Upper lobe of right lung (tissue), 1 donor: ENCODE measurements around the gene WLS. TPM values are rescaled to one million over a fixed set of nuclear protein-coding genes. Genes with fewer than 3 reads are reported as not detected.

Experiments used
- ATAC-seq: fragments of 200-7000 bp; cut with Tn5 transposase; one replicate; pipeline ENCODE4 v1.9.1; 2020; ENCODE audit warnings: mild to moderate bottlenecking, moderate library complexity
- DNase-seq: peaks from one replicate; pipeline ENCODE4 v3.0.0-alpha.2; 2020
- H3K27ac ChIP-seq: fragments of 200-600 bp; one replicate; pipeline ENCODE4 v1.8.0; 2022
- H3K27me3 ChIP-seq: fragments of 200-600 bp; one replicate; pipeline ENCODE4 v1.8.0; 2022; ENCODE audit warnings: mild to moderate bottlenecking
- H3K36me3 ChIP-seq: fragments of 200-600 bp; one replicate; pipeline ENCODE4 v1.8.0; 2022
- H3K4me1 ChIP-seq: fragments of 200-600 bp; one replicate; pipeline ENCODE4 v1.8.0; 2022
- H3K4me3 ChIP-seq: fragments of 200-600 bp; one replicate; pipeline ENCODE4 v1.8.0; 2022; ENCODE audit warnings: mild to moderate bottlenecking
- H3K9me3 ChIP-seq: fragments of 200-600 bp; one replicate; pipeline ENCODE4 v1.8.0; 2022
- intact Hi-C: fragments of 100-400 bp; cut with DNase I; formaldehyde crosslinking; loops from one replicate; pipeline ENCODE4 v1.11.0; 2022
- total RNA-seq: library from RNA; stranded (reverse); fragmentation: NEBNext Ultra II Directional; extraction: Animal tissue kit (Norgen Biotek cat#: 25700); gene quantifications from one replicate; pipeline ENCODE4 v1.2.1, GENCODE V29; 2021
- TF ChIP-seq, protein P1 (sequence below): fragments of 200-600 bp; IDR thresholded peaks from one replicate; pipeline ENCODE4 v1.8.0; 2022; ENCODE audit warnings: antibody characterized with exemption
- donor health status: DM: no; HTN: yes; CAD: no; lungs with severe emphysema.

WLS gene
- total RNA-seq, 1 donor from 2014 or later = 89.8 TPM

DNA sequence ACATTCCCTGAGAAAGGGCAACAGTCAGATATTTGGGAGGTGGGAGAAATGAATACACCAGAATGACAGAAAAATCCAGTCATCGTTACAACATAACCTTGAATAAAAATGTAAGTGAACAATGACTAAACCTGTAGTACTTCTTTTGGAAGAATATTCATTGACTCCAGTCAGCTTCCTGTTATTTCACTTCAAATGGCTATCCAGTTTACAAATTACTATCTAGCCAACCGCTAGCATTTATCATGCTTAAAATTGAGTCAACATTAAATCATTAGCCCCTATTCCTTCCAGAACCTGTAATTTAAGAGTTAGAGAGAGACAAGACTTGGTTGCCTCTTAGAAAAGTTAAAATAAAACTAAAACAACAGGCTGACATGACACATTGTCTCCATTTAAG, 33.6 kb downstream of the WLS start:
- H3K4me1 ChIP-seq = peaks cover 7% of the 10 kb centered on the region
- no peaks in the 10 kb centered on the region for H3K36me3 ChIP-seq
- DNase-seq = no peak
- TF ChIP-seq, protein P1, sequence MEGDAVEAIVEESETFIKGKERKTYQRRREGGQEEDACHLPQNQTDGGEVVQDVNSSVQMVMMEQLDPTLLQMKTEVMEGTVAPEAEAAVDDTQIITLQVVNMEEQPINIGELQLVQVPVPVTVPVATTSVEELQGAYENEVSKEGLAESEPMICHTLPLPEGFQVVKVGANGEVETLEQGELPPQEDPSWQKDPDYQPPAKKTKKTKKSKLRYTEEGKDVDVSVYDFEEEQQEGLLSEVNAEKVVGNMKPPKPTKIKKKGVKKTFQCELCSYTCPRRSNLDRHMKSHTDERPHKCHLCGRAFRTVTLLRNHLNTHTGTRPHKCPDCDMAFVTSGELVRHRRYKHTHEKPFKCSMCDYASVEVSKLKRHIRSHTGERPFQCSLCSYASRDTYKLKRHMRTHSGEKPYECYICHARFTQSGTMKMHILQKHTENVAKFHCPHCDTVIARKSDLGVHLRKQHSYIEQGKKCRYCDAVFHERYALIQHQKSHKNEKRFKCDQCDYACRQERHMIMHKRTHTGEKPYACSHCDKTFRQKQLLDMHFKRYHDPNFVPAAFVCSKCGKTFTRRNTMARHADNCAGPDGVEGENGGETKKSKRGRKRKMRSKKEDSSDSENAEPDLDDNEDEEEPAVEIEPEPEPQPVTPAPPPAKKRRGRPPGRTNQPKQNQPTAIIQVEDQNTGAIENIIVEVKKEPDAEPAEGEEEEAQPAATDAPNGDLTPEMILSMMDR = no peak
- intact Hi-C loops = no loop called here
- no peaks in the 10 kb centered on the region for H3K9me3 ChIP-seq
- no peak for ATAC-seq
- no peak overlapping the region for H3K4me3 ChIP-seq
- no peak overlapping the region for H3K27ac ChIP-seq
- no peaks in the 10 kb centered on the region for H3K27me3 ChIP-seq

GRCh38 chr1:68197891-68198290, 34.4 kb downstream of the WLS start:
- DNase-seq (no peak), ATAC-seq (peak; percentile 78)
- H3K9me3 ChIP-seq = no peaks in the 10 kb centered on the region
- TF ChIP-seq, protein P1 = no peak
- H3K36me3 ChIP-seq = no peaks in the 10 kb centered on the region
- intact Hi-C loops = no loop called here
- no peak overlapping the region for H3K27ac ChIP-seq
- H3K4me1 ChIP-seq = peaks cover 7% of the 10 kb centered on the region
- no peaks in the 10 kb centered on the region for H3K27me3 ChIP-seq
- H3K4me3 ChIP-seq = no peak overlapping the region

DNA sequence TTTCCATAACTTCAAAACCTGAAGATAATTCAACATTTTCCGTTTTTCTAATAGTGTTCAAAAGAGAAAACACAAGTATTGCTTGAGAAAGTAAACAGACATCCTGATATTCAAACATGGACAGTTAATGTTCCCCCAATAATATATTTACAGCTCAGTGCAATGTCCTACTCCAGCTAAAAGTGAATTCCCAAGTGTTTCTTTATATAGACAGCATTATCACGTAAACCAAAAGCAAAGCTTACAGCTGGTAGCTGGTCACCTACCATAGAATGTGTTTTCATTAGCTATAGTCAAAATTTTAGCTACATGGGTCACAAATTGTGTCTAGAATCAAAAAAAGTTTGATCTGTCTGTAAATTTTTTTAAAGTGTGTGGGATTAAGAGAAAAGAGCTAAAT, 34.9 kb downstream of the WLS start:
- intact Hi-C loops = no loop called here
- no peaks in the 10 kb centered on the region for H3K9me3 ChIP-seq
- H3K4me1 ChIP-seq = peaks cover 7% of the 10 kb centered on the region
- ATAC-seq (no peak), DNase-seq (no peak)
- H3K27ac ChIP-seq = no peak overlapping the region
- no peaks in the 10 kb centered on the region for H3K36me3 ChIP-seq
- TF ChIP-seq, protein P1 = no peak
- no peak overlapping the region for H3K4me3 ChIP-seq
- no peaks in the 10 kb centered on the region for H3K27me3 ChIP-seq

DNA sequence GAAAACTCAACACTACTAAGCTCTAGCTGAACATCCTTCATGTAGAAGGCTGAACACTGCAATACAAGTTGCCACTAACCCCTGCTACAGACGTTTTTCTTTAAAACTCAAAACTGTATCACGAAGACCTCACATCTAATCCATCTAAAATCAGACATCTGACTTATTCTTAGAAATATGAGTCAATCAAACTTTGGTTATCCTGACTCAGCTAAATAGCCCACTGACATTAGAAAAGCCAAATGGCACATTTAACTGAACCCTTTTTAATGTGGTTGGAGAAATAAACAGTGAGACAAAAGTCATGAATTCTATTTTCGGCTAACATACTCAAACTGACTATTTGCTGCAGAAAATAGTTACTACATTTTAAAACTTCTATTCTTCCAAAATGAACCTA, 35.6 kb downstream of the WLS start:
- ATAC-seq = no peak
- H3K4me3 ChIP-seq = no peak overlapping the region
- intact Hi-C loops = no loop called here

DNA sequence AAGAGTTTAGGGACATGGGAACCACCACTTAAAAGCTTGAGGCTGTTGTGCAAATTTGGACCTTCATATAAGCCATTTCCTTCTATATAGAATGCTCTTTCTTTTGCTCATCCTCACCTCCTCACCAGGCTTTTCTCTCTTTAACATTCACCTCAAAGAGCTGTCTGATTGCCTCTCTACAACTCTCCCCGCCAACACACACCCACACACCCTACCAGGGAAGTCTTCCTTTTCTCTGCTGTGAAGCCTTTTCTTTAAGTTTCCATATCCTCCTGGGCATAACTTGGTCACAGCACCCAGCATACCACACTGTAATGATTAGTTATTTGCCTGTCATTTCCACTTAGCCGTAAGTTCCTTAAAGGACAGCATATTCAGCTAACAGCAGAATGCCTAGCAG, 40.6 kb downstream of the WLS start:
- Histone ChIP-seq H3K4me1 (no peaks in the 10 kb centered on the region), H3K9me3 (no peaks in the 10 kb centered on the region), H3K36me3 (no peaks in the 10 kb centered on the region), H3K4me3 (no peak overlapping the region), H3K27me3 (no peaks in the 10 kb centered on the region), H3K27ac (no peak overlapping the region)
- intact Hi-C loops = no loop called here
- ATAC-seq = no peak
- TF ChIP-seq, protein P1 = no peak
- no peak for DNase-seq

More for the DNA sequence above, 35.6 kb downstream of the WLS start:
- Histone ChIP-seq H3K9me3 (no peaks in the 10 kb centered on the region), H3K4me1 (peaks cover 3% of the 10 kb centered on the region), H3K36me3 (no peaks in the 10 kb centered on the region), H3K27me3 (no peaks in the 10 kb centered on the region), H3K27ac (no peak overlapping the region)
- TF ChIP-seq, protein P1 = no peak
- DNase-seq = no peak

DNA sequence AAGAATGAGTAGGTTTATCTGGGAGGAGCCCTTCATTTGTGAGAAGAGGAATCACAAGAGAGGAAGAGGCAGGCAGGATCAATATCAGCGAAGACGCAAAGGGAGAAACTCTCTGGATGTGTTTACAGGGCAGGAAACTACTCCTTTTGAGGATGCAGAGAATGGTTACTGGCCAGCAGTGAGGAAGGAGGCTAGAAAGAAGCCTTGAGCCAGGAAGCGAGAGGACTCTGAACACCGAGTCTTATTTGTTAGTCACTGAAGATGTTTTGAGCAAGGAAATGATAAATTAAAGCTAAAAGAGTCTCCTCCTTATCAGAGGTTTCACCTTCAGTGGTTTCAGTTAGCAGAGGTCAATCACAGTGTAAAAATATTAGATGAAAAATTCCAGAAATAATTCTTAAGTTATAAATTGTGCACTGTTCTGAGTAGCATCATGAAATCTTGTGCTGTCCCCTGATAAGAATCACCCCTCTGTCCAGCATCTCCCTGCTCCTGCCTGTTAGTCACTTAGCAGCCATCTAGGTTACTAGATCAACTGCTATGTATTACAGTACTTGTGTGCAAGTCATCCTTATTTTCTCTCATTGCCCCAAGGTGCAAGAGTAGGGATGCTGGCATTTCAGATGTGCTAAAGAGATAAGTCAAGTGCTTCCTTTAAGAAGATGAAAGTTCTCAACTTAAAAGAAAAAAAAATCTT, 43.5 kb downstream of the WLS start:
- Histone ChIP-seq H3K9me3 (no peaks in the 10 kb centered on the region), H3K4me1 (no peaks in the 10 kb centered on the region), H3K27ac (no peak overlapping the region), H3K36me3 (no peaks in the 10 kb centered on the region), H3K4me3 (no peak overlapping the region), H3K27me3 (no peaks in the 10 kb centered on the region)
- DNase-seq (no peak), ATAC-seq (no peak)
- intact Hi-C loops = no loop called here
- TF ChIP-seq, protein P1 = no peak
